Adrenal gland (tissue), 12 donors: Measurements from ENCODE around the gene GABPB1. TPM values are rescaled to one million over a fixed set of nuclear protein-coding genes. Genes with fewer than 3 reads are reported as not detected.

ENCODE experiments used
- DNase-seq, 7 donors: peaks; one replicate each; pipeline ENCODE4 v3.0.0-alpha.2; 2019 to 2020
- H3K27ac ChIP-seq, 5 donors: fragments of 200-600 bp; sonication (generic) in 4 of 5; 1 replicate in 3 of 5; 2 replicates in 2 of 5; pipeline versions ENCODE4 v1.5.1 to v1.8.0; 2016 to 2020; ENCODE audit warnings: mild to moderate bottlenecking in 1 of 5
- H3K27me3 ChIP-seq: fragments of 200-600 bp; 2 replicates; pipeline ENCODE4 v1.8.0; 2021
- H3K36me3 ChIP-seq, 2 donors: fragments of 200-600 bp; replicated peaks in 1 of 2; 1 replicate in 1 of 2; 2 replicates in 1 of 2; pipeline versions ENCODE4 v1.5.1 to v1.8.0; 2018 to 2022
- H3K4me1 ChIP-seq, 2 donors: fragments of 200-600 bp; replicated peaks in 1 of 2; 1 replicate in 1 of 2; 2 replicates in 1 of 2; pipeline versions ENCODE4 v1.5.1 to v1.8.0; 2018 to 2021
- H3K4me3 ChIP-seq, 4 donors: fragments of 200-600 bp; sonication (generic) in 3 of 4; one replicate each; pipeline ENCODE4 v1.5.1; 2016 to 2018
- H3K9me3 ChIP-seq, 3 donors: fragments of 200-600 bp; sonication (generic) in 1 of 3; replicated peaks in 1 of 3; 1 replicate in 2 of 3; 2 replicates in 1 of 3; pipeline versions ENCODE4 v1.5.1 to v1.8.0; 2016 to 2021
- POLR2A ChIP-seq, 2 donors: fragments of 450-650 bp; IDR thresholded peaks; one replicate each; pipeline ENCODE4 v1.6.1; 2017; ENCODE audit warnings: antibody characterized with exemption in 2 of 2, mild to moderate bottlenecking in 2 of 2, moderate library complexity in 1 of 2
- WGBS, 4 donors: extraction: QIAGEN DNeasy Blood & Tissue Kit in 2 of 4; methylation state at CpG; one replicate each; pipeline versions ENCODE4 v1.1.5 to v1.1.7; 2013 to 2017; 5-methylcytosine and 5-hydroxymethylcytosine counted together
- intact Hi-C, 2 donors: fragments of 100-400 bp; cut with DNase I; formaldehyde crosslinking; loops; one replicate each; pipeline versions ENCODE4 v1.14.1 to v1.15.0; 2022 to 2023
- polyA plus RNA-seq, 3 donors: library from polyadenylated mRNA; stranded (reverse); fragments of 200-250 nt in 2 of 3; fragments of 350-450 nt in 1 of 3; fragmentation: Illumina TruSeq in 1 of 3; extraction: RNeasy Lipid Tissue Mini Kit (QIAGEN cat#74804) in 1 of 3; gene quantifications; one replicate each; pipeline ENCODE4 v1.2.3, GENCODE V29; 2013 to 2014
- total RNA-seq, 9 donors: library from RNA; depleted of rRNA in 4 of 9; stranded (reverse); fragments of >200 nt in 4 of 9; fragments of 120-200 nt in 1 of 9; fragmentation: NEBNext Ultra II Directional in 1 of 9; extraction: Animal tissue kit (Norgen Biotek cat#: 25700) in 1 of 9; gene quantifications; one replicate each; pipeline versions ENCODE4 v1.1.0 to v1.2.4, GENCODE V29; 2013 to 2023
- TF ChIP-seq, protein P1 (sequence below), 6 experiments: fragments of 450-650 bp in 4 of 6; fragments of 200-600 bp in 2 of 6; sonication (generic) in 1 of 6; IDR thresholded peaks; 1 replicate in 5 of 6; 2 replicates in 1 of 6; pipeline versions ENCODE4 v1.5.1 to v1.8.0; 2016 to 2021; ENCODE audit warnings: antibody characterized with exemption in 6 of 6, mild to moderate bottlenecking in 2 of 6, moderate library complexity in 1 of 6
- donor health status: healthy with polysubstance abuse.
- donor health status: Bipolar disorder and iron deficiency.
- donor health status: DM: yes; HTN: yes; CAD: no.
- donor health status: DM: no; HTN: no; CAD: no.
- donor health status: DM: no; HTN: no; CAD: no.
- donor health status: DM: yes; HTN: yes; CAD: no.

The GABPB1 gene
- total and polyA plus RNA-seq, 12 donors: 3.7 to 24.3 (median 14.7) TPM

- Histone ChIP-seq H3K27me3 (no peaks in the 10 kb centered on the region), H3K9me3 (no peaks in the 10 kb centered on the region), H3K4me1 (no peaks in the 10 kb centered on the region), H3K27ac (peak overlapping the region in 1 of 5 donors; percentile 8), H3K36me3 (no peaks in the 10 kb centered on the region), H3K4me3 (no peak overlapping the region)
- WGBS, 4 donors: 77 to 87% (median 82%) methylated on average over 1 of the region's 1 CpG
- intact Hi-C loops: no loop called here
- TF ChIP-seq, protein P1, sequence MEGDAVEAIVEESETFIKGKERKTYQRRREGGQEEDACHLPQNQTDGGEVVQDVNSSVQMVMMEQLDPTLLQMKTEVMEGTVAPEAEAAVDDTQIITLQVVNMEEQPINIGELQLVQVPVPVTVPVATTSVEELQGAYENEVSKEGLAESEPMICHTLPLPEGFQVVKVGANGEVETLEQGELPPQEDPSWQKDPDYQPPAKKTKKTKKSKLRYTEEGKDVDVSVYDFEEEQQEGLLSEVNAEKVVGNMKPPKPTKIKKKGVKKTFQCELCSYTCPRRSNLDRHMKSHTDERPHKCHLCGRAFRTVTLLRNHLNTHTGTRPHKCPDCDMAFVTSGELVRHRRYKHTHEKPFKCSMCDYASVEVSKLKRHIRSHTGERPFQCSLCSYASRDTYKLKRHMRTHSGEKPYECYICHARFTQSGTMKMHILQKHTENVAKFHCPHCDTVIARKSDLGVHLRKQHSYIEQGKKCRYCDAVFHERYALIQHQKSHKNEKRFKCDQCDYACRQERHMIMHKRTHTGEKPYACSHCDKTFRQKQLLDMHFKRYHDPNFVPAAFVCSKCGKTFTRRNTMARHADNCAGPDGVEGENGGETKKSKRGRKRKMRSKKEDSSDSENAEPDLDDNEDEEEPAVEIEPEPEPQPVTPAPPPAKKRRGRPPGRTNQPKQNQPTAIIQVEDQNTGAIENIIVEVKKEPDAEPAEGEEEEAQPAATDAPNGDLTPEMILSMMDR (IDR thresholded peaks at IDR 0.05): no peak
- no peak for TF ChIP-seq POLR2A (IDR thresholded peaks at IDR 0.05)
- no peak for DNase-seq
Observed at GRCh38 chr15:50277370-50277769, 77.6 kb downstream of the GABPB1 start.

DNA sequence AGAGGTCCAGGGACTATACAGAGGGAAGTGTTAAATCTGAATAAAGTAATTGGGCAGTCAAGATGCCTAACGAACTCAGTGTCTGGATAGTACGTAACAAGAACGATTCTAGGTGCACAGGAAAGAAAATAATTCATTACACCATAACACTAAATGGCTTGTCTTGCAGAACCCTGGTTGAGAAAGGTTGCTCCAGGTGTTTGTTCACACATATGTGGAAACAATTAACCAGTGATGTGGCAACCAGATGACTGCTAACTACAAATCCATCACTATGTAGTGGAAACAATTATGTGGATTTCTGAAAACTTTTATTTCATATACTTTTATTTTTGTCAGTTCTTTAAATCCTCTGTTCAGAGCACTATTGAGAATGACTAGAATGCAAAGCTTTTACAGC, 79.1 kb downstream of the GABPB1 start:
- no peaks in the 10 kb centered on the region for H3K36me3 ChIP-seq
- 71 to 81% (median 76%) methylated on average over 3 of the region's 3 CpGs for WGBS, 4 donors
- intact Hi-C loops: no loop called here
- no peak overlapping the region for H3K4me3 ChIP-seq
- no peaks in the 10 kb centered on the region for H3K9me3 ChIP-seq
- DNase-seq: no peak
- H3K27ac ChIP-seq: no peak overlapping the region
- H3K4me1 ChIP-seq: no peaks in the 10 kb centered on the region
- TF ChIP-seq, protein P1 (IDR thresholded peaks at IDR 0.05): no peak
- no peak for TF ChIP-seq POLR2A (IDR thresholded peaks at IDR 0.05)
- no peaks in the 10 kb centered on the region for H3K27me3 ChIP-seq

DNA sequence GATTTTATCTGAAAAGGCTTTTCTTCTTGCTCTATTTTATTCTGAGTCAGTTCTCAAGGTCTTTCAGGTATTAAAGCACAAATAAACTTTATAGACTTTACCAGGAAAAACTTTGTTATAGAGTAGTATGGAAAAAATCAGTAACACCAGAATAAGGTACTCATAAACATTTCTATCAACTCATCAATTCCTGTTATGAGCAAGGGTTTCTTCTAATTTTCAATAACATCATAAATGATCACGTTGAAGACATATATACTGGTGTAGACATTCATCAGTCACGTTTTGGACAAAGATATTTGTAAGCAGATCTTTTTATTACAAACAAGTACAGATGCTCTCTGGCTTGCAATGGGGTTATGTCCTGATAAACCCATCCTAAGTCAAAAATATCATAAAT, 79.9 kb downstream of the GABPB1 start:
- no peak for DNase-seq
- WGBS, 4 donors: 41 to 57% (median 47%) methylated on average over 2 of the region's 2 CpGs
- Histone ChIP-seq H3K9me3 (no peaks in the 10 kb centered on the region), H3K27me3 (no peaks in the 10 kb centered on the region), H3K4me1 (no peaks in the 10 kb centered on the region), H3K4me3 (no peak overlapping the region), H3K27ac (no peak overlapping the region), H3K36me3 (no peaks in the 10 kb centered on the region)
- intact Hi-C loops: no loop called here
- no peak for TF ChIP-seq POLR2A (IDR thresholded peaks at IDR 0.05)
- TF ChIP-seq, protein P1 (IDR thresholded peaks at IDR 0.05): no peak

DNA sequence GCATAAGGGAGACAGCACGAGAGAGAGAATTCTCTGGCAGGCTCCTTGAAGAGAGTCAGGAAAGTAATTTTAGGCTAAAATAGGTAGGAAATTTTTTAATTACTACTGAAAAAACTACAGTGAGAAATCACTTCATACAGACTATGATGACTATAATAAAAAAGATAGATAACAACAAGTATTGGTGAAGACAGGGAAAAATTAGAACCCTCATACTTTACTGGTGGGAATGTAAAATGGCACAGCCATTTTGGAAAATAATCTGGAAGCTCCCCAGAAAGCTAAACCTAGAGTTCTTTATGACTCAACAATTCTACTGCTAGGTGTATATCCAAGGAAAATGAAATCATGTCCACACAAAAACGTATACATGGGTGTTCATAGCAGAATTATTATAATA, 87.4 kb downstream of the GABPB1 start:
- DNase-seq: no peak
- WGBS, 4 donors: 73 to 85% (median 82%) methylated on average over 2 of the region's 2 CpGs
- Histone ChIP-seq H3K27ac (no peak overlapping the region), H3K36me3 (no peaks in the 10 kb centered on the region), H3K27me3 (no peaks in the 10 kb centered on the region), H3K9me3 (no peaks in the 10 kb centered on the region), H3K4me1 (no peaks in the 10 kb centered on the region), H3K4me3 (no peak overlapping the region)
- no peak for TF ChIP-seq POLR2A (IDR thresholded peaks at IDR 0.05)
- TF ChIP-seq, protein P1 (IDR thresholded peaks at IDR 0.05): no peak
- intact Hi-C loops: no loop called here
